ENCODE data around the gene HOXD8. TPM values are rescaled to one million over a fixed set of nuclear protein-coding genes. Genes with fewer than 3 reads are reported as not detected.

HOXD8 gene
- total RNA-seq, 1 donor from 2014 or later, result 2.8 TPM

DNA sequence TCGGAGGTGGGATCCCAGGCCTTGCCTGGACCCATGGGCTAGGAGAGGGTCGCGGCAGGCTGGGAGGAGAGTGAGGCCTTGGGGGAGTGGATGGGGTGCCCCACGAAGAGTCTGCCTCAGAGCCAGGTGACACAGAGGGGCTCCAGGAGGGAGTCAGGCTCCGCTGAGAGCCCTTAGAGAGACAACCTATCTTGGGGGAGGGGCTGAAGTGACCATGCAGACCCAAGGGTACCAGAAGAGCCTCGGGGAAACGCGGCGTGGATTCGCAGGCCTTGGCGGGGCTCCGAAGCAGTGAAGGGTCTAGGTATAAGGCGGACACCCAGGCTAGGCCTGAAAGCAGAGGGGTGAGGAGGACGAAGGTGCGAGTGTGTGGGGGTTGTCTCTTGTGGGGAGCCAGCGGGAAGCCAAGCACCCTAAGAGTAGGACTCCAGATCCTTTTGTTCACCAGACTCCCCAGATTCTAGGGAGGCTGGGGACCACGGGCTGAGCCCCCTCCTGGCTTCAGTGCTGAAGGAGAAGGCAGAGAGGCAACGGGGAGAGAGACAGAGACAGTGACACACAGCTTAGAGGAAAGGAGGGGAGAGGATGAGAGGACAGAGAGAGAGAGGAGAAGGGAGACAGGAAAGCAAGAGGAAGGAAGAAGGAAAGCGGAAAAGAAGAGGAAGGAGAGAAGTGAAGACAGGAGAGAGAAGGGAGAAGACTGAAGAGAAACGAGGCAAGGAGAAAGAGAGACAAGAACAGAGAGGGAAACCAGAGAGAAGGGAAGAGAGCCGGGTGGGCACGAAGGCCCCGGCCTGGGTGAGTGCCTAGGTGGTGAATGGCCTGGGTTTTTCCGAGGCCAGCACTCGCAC lies 23.6 kb upstream of the HOXD8 start:
- H3K27me3 Mint-ChIP-seq, result peaks cover 92% of the 10 kb centered on the region
- H3K27ac Mint-ChIP-seq, result peak overlapping the region; percentile 14
- peak overlapping the region; percentile 80 for H3K4me3 Mint-ChIP-seq
- DNase-seq (ENCODE audit: extremely low spot score, unreplicated experiment), result peak; percentile 68
- TF ChIP-seq, protein P1, sequence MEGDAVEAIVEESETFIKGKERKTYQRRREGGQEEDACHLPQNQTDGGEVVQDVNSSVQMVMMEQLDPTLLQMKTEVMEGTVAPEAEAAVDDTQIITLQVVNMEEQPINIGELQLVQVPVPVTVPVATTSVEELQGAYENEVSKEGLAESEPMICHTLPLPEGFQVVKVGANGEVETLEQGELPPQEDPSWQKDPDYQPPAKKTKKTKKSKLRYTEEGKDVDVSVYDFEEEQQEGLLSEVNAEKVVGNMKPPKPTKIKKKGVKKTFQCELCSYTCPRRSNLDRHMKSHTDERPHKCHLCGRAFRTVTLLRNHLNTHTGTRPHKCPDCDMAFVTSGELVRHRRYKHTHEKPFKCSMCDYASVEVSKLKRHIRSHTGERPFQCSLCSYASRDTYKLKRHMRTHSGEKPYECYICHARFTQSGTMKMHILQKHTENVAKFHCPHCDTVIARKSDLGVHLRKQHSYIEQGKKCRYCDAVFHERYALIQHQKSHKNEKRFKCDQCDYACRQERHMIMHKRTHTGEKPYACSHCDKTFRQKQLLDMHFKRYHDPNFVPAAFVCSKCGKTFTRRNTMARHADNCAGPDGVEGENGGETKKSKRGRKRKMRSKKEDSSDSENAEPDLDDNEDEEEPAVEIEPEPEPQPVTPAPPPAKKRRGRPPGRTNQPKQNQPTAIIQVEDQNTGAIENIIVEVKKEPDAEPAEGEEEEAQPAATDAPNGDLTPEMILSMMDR (conservative IDR thresholded peaks at IDR 0.05), result no peak
- H3K4me1 Mint-ChIP-seq (ENCODE audit: unreplicated experiment), result peaks cover 14% of the 10 kb centered on the region
- H3K36me3 Mint-ChIP-seq, result no peaks in the 10 kb centered on the region
- H3K9me3 Mint-ChIP-seq, result no peaks in the 10 kb centered on the region

DNA sequence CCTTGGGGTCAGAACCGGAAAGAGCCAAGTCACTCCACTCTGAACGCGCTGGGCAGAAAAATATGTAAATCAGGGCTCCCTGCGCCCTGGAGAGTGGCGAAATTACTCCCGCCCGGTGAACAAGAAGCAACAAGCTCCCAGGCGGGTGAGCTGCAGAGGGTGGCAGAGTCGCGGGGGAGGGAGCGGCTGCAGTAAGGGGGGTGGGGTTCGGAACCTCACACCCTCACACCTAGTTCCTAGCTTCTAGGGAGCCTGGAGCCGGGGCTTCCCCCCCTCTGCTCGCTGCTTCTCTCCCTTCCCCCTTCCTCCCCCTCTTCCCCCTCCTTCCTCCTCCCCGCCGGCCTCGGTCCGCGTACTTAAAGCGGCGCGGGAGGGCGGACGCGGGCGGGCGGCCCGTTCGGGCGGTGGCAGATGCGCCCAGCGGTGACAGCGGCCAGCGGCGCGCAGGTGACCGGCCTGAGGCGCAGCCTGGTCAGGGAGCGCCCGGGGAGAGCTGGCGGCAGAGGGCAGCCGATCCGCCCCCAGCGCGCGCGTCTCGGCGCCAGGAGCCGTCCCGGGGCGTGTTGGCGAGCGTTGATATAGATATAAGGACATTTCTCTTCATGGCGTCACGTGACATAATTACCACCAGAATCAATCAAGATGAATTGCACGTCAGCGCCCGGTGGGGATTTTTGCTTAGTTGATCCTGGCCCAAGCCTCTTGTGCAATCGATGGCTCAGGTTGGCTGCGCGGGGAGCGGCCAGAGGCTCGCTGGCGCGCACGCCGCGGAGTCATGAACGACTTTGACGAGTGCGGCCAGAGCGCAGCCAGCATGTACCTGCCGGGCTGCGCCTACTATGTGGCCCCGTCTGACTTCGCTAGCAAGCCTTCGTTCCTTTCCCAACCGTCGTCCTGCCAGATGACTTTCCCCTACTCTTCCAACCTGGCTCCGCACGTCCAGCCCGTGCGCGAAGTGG lies 22.6 kb upstream of the HOXD8 start, which contains the start of gene HOXD11:
HOXD11 (plus strand) TSS at position 700 of the 959 bp plus-strand sequence; CDS start at position 776, 76 bp downstream.
- Mint-ChIP-seq H3K9me3 (no peaks in the 10 kb centered on the region), H3K4me1 (ENCODE audit: unreplicated experiment) (peaks cover 14% of the 10 kb centered on the region), H3K27ac (peak within 1 kb of the TSS; percentile 55), H3K27me3 (peaks cover 92% of the 10 kb centered on the region), H3K36me3 (no peaks in the 10 kb centered on the region), H3K4me3 (peak within 1 kb of the TSS; percentile 80)
- DNase-seq (ENCODE audit: extremely low spot score, unreplicated experiment), result peak; percentile 69
- TF ChIP-seq, protein P1 (conservative IDR thresholded peaks at IDR 0.05), result no peak

DNA sequence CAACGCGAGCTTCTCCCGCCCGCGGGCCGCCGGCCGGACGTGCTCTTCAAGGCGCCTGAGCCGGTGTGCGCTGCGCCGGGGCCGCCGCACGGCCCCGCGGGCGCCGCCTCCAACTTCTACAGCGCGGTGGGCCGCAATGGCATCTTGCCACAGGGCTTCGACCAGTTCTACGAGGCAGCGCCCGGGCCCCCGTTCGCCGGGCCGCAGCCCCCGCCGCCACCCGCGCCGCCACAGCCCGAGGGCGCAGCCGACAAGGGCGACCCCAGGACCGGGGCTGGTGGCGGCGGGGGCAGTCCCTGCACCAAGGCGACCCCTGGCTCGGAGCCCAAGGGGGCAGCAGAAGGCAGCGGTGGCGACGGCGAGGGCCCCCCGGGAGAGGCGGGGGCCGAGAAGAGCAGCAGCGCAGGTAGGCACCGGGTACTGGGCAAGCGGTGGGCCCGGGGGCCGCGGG lies 21.7 kb upstream of the HOXD8 start:
- Mint-ChIP-seq H3K36me3 (no peaks in the 10 kb centered on the region), H3K9me3 (no peaks in the 10 kb centered on the region), H3K4me3 (no peak overlapping the region), H3K27me3 (peaks cover 92% of the 10 kb centered on the region), H3K27ac (no peak overlapping the region), H3K4me1 (ENCODE audit: unreplicated experiment) (peaks cover 14% of the 10 kb centered on the region)
- peak; percentile 67 for DNase-seq (ENCODE audit: extremely low spot score, unreplicated experiment)
- TF ChIP-seq, protein P1 (conservative IDR thresholded peaks at IDR 0.05), result no peak

DNA sequence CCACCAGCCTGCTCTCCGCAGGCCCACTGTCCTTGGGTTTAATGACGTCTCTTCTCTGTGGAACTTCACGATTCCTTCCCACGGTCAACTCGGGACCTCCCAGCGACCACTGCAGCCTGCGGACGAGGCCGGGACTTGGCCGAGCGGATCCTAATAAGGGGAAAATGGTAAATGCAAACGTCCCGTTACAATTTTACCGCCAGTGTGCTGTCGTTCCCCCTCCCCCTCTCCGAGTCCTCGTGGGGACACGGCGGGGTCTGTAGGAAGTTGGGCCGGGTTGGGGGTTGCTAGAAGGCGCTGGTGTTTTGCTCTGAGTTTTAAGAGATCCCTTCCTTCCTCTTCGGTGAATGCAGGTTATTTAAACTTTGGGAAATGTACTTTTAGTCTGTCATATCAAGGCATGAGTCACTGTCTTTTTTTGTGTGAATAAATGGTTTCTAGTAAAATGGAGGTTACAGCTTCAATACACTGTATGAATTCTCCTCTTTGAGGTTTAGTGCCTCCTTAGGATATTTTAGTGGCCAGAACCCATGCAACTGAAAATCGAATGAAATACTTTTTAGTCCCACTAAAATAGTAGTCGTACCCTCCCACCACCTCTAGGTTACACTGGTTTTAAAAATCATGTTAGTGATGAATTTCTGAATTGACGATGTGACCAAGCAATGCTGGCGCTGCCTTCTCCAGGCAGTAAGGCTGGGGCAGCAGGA lies 20.2 kb upstream of the HOXD8 start:
- H3K4me3 Mint-ChIP-seq, result peak overlapping the region; percentile 68
- H3K9me3 Mint-ChIP-seq, result no peaks in the 10 kb centered on the region
- peaks cover 14% of the 10 kb centered on the region for H3K4me1 Mint-ChIP-seq (ENCODE audit: unreplicated experiment)
- TF ChIP-seq, protein P1 (conservative IDR thresholded peaks at IDR 0.05), result peak; percentile 22
- DNase-seq (ENCODE audit: extremely low spot score, unreplicated experiment), result peak; percentile 60
- no peaks in the 10 kb centered on the region for H3K36me3 Mint-ChIP-seq
- peaks cover 92% of the 10 kb centered on the region for H3K27me3 Mint-ChIP-seq
- H3K27ac Mint-ChIP-seq, result no peak overlapping the region

DNA sequence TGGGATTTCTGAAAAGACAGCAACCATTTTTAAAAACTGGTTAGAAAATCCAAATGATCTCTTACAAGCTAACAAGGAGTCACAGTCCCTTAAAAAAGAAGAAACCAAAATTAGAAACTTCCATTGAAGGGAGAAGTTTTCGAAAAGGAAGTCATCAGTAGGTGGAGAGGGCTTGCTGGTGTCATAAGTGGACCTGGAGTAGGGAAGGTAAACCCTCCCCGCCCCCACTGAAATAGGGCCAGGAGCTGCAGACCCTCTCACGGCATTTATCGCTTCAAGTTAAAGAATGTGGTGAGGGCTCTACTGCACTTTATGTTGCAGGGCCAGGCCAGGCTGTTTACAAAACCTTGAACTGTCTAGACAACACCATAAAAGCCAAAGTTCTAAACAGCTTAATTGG lies 19.6 kb upstream of the HOXD8 start:
- H3K4me3 Mint-ChIP-seq, result no peak overlapping the region
- H3K27ac Mint-ChIP-seq, result no peak overlapping the region
- H3K4me1 Mint-ChIP-seq (ENCODE audit: unreplicated experiment), result peaks cover 11% of the 10 kb centered on the region
- no peaks in the 10 kb centered on the region for H3K36me3 Mint-ChIP-seq
- H3K27me3 Mint-ChIP-seq, result peaks cover 92% of the 10 kb centered on the region
- TF ChIP-seq, protein P1 (conservative IDR thresholded peaks at IDR 0.05), result no peak
- no peak for DNase-seq (ENCODE audit: extremely low spot score, unreplicated experiment)
- H3K9me3 Mint-ChIP-seq, result no peaks in the 10 kb centered on the region

All from type B pancreatic cell (in vitro differentiated cells).